AML-193 (cell line): ENCODE results near the gene GGT1.
"Not testable (repeated sequence)": the region's sequence is repeated elsewhere in the genome, so short reads cannot be mapped to it uniquely, and the experiment has no call there.

ENCODE experiments used
- DNase-seq, 2 experiments: peaks; one replicate each; lab custom pipeline; 2025; lab: John Stamatoyannopoulos, UW

Gene GGT1

DNA sequence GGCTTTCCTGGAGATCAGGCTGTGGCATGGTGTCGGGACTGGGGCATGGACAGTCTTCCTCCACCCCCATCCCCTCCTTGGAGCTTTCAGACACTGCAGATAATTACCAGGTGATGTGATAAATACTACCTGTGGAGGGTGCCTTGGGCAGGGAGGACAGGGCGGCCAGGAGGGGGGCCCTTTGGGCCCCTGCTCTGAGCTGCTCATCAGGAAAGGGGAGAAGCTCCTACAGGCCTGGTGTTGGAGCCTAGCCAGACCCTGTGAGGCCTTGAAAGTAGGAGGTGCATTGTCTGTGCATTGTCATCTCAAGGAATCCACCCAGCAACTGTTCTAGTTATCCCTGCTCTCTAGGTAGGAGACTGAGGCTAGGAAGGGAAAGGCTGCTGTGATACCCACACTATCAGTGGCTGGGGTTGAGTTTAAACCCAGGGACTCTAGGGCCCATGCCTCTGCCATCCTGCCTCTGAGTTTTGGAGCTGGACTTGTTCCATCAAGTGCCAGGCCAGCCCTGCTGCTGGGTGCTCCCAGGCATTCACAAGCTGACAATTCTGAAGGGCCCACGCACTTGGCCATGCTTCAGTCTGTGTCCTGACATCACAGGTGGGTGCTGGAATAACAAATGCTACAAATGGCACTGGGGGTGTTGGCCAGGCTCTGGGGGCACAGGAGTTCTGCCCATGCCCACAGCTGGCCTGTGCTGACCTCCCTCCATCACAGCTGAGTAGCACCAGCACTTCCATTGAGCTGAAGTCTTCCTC lies 2.9 kb upstream of the GGT1 start:
- DNase-seq, result not testable (repeated sequence)

DNA sequence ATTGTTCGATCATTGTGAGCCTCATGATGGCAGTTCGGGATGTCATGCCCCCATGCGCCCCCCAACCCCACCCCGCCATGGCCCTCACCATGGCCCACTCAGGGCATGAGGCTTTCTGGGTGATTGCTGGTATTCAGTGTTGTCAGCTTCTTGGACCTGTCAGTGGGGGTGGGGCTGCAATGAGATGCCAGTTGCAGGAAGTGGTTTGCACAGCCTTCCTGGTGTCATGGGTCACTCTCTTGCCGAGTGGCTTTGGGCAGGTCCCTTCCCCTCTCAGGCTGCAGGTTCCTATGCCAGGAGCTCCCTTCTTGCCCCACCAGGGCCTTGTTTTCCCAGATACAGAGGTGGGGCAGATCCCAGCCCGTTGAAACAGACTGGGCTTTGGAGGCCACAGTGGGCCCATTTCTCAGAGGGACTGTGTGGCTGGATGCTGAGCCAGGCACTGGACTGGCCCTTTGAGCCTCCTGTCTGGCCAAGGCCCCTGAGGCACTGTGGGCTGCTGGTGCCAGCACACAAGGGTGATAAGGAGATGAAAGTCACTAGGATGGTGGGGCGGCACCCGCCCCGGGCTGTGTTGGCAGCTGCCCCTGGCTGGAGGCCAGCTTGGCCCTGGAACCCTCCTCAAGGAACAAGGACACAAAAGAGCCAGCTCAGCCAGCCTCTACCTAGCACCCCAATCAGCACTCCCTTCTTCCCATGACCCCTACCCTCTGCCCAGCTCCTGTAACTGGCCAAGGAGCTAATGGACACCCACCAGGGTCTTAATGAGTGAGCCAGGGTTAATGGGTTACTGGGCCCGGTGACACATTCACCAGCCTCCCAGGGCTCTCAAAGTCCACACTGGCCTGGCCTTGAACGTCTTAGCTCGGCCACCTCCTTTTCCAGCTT lies 1.5 kb upstream of the GGT1 start:
- peak; percentile 60 to 73 for DNase-seq

DNA sequence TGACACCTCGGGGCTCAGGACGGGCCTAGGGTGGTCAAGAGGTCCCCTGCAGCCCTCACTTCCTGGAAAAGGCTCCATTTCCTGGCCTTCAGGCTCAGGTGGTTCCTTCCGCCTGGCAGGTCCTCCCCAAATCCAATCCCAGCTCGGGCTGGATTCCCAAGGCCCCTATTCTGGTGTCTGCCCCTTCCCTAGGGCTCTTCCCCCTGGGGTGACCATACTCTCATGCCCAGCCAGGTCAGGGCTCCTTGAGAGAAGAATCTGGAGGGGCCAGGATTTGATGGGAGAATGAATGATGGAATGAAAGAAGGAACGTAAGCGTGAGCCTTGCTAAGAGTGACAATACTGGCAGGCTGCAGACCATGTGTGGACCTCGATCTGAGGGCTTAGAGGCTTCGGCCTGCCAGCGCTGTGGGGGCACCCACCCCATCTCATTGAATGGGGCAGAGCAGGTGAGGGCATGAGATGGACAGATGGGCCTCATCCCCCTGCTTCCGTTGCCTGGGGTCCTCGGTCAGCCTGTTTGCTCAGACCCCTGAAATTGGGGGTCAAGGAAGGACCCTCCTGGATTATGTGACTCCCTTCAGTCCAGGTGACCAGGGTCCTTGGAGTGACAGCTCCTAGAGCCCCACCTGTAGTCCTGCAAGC lies 766 bp upstream of the GGT1 start:
- not testable (repeated sequence) for DNase-seq

DNA sequence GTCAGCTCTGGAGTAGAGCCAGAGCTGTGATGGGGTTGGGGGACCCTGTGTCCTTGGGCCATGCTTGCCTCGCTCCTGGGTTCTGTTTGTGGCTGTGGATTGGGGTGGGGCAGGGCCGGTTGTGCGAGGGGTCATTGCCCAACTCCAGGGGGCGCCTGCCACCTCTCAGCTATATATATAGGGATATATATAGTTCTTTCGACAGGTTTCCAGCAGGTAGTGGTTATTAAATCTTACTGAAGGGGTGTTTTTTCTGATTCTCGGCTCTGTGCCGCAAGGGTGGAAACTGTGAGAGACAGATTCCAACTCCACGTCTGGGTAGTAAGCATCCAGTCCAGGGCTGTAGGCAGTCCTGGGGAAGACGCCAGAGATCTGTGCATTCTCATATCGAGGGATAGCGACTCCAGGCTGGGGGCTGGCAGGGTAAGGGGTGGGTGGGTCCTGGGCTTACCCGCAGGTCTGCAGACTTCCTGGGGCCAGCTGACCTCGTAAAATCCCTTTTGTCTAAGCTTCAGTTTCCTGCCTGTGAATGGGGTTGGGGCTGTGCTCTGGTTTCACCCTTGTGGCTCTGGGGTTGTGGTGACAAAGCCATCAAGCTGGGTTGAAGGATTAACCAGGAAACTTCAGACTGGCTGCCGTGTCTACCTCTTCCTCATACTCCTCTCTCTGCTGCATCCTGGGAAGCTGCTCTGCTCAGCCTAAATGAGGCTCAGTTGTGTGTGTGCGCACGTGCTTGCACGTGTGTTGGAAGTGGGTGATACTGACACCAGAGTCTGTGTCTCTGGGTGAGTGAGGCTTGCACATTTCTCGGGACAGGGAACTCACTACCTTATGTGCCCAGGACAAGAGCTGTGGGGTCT lies 1.0 kb downstream of the GGT1 start:
- DNase-seq, result peak; percentile 18 to 19

DNA sequence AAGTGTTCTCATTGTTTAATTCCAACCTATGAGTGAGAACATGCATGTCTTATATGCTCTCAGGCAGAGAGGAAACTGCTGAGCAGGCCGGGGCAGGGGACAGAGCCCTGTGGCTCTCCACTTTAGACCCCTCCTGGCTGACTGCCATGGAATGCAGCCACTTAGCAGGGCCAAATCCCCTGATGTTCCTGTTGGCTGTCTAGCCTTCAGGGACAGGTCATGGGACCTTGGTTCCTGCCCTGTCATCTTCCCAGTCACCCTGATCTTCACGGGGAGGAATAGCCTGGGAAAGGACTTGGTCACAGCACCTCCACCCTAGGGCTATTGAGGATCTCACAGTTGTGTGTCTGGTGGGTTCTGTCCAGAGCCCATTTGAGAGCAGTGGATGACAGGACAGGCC lies 3.3 kb downstream of the GGT1 start:
- not testable (repeated sequence) for DNase-seq

DNA sequence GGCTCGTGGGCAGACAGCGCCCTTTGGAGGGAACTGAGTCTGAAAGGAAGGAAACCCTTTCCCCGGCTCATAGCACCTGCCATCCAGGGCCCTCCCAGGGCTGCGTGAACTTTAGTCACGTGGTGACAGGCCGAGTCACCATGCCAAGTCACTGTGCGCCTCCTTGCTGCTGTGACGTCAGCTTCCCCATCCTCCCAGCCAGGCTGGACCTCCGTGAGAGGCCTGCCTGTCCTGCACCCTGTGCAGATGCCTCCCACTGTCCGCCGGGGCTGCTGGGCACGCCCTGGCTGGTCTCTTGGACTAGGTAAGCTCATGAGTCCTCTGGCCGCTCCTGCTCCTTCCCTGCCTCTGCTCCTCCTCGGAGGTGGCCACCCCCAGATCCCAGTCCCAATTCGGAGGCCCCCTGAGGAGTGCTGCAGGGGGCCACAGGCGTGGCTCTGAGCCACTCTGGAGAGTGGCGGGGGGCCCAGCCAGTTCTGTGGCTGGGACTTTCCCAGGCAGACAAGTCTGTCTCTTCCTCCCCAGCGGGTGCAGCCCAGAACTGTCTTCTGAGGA lies 4.5 kb downstream of the GGT1 start:
- not testable (repeated sequence) for DNase-seq

DNA sequence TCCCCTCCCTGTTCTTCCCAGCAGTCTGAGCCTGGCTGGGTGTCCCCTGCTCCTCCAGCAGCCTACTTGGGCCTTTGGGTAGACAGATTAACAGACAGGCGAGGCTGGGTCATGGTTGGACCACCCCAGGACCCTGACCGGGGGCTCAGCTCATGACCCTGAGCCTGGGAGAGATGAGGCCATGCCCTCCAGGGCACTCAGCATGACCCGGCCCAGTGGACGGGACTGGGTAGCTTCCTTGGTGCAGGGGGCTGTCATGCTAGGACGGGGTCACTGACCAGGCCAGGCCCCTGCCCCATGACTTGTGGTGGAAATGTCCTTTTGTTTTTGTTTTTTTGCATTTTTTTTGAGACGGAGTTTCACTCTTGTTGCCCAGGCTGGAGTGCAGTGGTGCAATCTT lies 5.3 kb downstream of the GGT1 start:
- not testable (repeated sequence) for DNase-seq

DNA sequence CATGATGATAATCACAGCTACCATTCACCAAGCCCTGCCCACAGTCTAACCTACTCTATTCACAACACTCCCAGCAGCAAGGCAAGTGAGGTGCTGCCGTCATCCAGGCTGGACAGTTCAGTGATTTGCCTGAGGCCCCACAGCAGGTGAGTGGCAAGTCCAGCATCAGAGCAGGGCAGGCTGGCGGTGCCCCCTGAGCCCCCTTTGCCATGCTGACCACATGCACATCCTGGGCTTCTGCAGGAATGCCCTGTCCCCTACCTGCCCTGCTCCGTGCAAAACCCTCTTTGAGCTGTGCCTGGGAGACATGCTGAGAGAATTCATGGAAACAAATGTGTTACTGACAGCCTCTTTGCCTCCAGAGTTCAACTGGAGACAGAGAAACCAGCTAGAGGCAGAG lies 6.9 kb downstream of the GGT1 start:
- not testable (repeated sequence) for DNase-seq

DNA sequence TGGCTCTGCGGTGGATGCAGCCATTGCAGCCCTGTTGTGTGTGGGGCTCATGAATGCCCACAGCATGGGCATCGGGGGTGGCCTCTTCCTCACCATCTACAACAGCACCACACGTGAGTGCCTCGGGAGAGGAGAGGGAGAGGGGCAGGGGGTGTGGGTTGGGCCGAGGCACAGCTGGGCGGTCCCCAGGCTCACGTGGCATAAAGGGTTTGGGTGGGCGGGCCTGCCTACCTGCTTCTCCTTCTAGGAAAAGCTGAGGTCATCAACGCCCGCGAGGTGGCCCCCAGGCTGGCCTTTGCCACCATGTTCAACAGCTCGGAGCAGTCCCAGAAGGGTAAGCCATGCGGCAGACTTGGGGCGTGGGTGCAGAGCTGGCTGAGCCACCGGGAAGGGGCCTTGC lies 11.8 kb downstream of the GGT1 start:
- DNase-seq, result not testable (repeated sequence)

DNA sequence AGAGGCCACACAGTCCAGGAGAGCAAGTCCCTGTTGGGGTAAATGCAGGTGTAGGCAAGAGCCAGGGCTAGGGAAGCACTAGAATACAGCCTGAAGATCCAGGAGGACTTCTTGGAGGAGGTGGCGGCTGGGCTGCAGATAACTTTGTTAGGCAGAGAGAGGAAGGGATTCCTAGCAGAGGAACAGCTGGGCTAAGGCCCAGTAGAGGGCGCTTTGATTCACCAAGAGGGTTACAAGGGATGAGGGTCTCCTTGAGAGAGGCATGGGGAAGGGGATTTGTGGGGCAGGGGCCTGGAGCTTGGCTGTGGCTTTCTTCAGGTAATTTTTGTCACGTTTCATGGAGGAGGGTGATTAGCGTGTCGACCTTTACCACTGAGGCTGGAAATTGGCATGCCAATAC lies 18.3 kb downstream of the GGT1 start:
- not testable (repeated sequence) for DNase-seq

DNA sequence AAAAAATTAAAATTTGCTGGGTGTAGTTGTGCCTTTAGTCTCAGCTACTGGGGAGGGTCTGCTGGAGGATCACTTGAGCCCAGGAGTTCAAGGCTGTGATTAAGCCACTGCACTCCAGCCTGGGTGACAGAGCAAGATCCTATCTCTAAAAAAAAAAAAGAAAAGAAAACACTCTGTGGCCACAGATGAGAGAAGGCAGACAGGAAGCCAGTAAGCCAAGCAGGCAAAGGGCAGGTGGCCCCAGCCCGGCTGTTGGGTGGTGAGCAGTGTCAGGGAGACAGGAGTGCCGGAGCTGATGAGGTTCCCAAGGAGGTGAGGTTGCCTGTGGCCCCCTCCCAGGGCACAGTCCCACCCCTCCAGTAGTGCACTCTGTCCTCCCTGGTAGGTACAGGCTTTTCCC lies 19.6 kb downstream of the GGT1 start:
- not testable (repeated sequence) for DNase-seq

DNA sequence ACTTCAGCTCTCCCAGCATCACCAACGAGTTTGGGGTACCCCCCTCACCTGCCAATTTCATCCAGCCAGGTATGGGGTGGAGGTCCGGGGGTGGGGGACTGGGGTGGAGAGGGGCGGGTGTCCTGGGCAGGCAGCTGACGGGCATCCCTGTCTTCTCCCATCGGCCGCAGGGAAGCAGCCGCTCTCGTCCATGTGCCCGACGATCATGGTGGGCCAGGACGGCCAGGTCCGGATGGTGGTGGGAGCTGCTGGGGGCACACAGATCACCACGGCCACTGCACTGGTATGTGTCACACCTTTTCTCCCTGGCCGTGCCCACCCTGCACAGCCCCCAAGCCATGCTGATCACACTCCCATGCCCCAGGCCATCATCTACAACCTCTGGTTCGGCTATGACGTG lies 24.9 kb downstream of the GGT1 start:
- DNase-seq, result not testable (repeated sequence)

DNA sequence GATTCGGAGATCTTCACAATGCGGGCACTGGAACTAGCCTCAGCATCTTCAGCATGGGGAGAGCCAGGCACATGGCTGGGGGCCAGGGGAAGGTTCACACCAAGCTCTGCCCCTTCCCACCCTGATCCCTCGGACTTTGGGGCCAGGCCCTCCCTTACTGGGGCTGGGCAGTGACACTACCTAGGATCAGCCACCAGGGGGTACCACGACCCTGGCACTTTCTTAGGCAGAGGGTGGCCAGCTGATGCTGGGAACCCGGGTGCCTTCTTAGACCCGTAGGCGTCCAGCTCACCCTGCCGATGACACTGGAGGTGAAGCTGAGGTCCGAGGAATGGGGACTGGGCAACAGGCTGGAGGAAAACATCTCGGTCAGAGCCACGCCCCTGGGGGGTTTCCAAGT lies 26.1 kb downstream of the GGT1 start:
- DNase-seq, result peak in 1 of 2 experiments; percentile 2

DNA sequence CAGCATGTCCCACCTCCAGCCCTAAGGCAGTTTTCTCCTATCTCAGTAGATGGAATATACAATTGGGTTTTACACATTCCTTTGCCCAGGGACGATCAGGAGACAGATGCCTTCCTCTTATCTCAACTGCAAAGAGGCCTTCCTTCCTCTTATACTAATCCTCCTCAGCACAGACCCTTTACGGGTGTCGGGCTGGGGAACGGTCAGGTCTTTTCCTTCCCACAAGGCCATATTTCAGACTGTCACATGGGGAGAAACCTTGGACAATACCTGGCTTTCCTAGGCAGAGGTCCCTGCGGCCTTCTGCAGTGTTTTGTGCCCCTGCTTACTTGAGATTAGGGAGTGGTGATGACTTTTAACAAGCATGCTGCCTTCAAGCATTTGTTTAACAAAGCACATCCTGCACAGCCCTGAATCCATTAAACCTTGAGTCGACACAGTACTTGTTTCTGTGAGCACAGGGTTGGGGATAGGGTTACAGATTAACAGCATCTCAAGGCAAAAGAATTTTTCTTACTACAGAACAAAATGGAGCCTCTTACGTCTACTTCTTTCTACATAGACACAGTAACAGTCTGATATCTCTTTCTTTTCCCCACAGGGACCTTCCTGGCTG lies 27.9 kb downstream of the GGT1 start:
- not testable (repeated sequence) for DNase-seq

DNA sequence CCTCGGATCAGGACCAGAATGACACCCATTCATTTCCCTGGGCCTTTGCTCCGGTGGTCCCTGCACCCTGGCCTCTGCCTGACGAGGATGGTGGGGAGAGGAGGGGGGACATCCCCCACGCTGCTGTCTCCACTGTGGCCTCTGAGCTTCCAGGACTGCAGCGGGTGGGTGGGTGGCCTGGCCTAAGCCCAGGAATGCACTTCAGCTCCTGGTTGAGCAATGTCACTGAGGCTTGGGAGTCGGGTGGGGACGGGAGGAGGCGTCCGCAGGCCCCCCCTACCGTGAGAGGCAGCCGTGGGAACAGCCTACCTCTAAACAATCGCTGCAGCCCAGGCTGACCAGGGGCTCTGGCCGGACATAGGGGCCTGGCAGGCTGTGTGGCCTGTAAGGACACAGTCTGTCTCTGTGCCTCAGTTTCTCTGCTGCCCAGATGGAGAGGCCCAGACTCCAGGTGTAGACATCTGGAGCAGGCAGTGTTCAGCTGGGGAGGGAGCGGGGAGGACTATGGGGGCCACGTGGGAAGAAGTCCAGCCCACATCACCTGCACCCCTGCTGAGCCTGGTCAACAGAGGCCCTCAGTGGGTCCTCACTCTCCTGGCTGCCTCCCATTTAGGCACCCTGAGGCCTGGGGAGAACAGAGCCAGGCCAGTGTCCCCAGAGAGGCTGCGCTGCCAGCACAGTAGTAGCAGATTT lies 28.6 kb downstream of the GGT1 start:
- DNase-seq, result not testable (repeated sequence)

DNA sequence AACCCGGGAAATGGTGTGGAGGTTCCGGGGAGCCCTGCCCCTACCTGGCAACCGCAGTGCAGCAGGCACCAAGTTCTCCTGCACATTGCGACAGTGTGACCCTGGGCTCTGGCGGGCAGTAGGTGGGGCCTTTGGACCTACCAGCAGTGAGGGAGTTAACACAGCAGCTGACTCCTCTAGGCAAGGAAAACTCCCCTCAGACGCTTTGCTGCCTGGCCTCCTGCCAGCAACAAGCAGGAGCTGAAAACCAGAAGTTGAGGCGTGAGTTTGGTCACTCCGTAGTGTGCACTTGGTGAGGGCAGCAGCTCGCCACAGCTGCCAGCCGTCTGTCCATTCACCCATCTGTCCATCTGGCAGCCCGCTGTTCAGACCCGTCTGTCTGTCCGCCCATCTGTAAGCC lies 29.6 kb downstream of the GGT1 start:
- DNase-seq, result peak; percentile 14 to 16

DNA sequence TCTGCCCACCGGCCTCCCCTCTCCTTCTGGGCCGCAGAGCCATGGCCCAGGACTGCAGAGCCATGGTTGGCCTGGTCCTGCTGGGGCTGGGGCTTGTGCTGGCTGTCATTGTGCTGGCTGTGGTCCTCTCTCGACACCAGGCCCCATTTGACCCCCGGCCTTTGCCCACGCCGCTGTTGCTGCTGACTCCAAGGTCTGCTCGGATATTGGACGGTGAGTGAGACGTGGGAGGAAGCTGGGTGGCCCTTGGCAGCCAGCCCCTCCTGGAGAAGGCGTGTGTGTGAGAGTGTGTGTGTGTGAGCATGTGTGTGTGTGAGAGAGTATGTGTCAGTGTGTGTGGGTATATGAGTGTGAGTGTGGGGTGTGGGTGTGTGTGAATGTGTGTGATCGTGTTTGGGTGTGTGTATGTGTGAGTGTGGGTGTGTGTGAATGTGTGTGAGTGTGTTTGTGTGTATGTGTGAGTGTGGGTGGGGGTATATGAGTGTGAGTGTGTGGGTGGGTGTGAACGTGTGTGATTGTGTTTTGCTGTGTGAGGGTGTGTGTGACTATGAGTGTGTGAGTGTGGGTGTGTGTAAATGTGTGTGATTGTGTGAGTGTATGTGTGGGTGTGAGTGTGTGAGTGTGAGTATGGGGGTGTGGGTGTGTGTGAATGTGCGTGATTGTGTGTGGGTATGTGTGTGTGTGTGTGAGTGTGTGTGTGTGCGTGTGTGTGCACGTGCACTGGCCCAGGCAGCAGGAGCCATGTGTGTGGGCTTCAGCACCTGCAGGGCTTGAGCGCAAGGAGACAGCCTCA lies 30.4 kb downstream of the GGT1 start:
- DNase-seq, result not testable (repeated sequence)

DNA sequence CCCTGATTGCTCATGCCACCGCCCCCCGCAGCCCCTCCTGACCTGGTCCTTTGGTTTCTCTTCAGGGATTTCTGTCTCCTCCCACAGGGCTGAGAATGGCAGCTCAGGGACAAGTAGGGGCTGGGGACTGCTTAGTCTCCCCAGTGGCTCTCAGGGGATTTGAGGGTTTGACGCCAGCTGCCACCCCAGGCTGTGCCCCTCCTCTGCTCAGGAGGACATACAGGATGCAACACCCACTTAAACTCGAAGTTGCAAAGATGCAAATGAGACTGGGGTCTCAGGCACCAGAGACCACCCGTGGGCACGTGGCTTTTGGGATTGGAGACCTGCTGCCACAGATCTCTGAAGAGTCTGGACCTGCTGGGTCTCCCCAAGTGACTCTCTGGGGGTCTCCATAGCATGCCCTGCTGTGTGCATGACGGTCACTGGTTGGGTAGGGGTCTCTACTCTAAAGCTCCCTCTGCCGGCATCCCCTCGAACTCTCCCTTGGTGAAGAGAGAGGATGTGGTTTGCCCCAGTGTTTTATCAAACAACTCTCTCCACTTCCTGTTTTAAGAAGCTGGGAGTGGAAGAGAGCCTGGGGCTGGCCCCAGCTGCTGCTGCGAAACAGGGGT lies 31.9 kb downstream of the GGT1 start:
- DNase-seq, result not testable (repeated sequence)

DNA sequence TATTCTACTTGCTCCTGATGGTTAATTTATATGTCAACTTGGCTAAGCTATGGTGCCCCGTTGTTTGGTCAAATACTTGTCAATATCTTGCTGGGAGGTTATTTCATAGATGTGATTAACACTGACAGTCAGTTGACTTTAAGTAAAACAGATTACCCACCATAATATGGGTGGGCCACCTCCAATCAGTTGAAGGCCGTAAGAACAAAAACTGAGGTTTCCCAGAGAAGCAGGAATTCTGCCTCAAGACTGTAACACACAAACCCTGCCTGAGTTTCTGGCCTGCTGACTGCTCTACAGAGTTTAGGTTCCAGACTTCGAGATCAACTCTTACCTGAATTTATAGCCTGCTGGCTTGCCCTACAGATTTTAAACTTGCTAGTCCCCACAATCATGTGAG lies 33.5 kb downstream of the GGT1 start:
- DNase-seq, result not testable (repeated sequence)
